Body of pancreas (tissue), 4 donors: ENCODE data around the gene ZNF469.

Experiments used
- CTCF ChIP-seq, 7 experiments: fragments of 450-650 bp in 4 of 7; fragments of 200-600 bp in 3 of 7; sonication (generic) in 3 of 7; IDR thresholded peaks; one replicate each; pipeline ENCODE4 v1.5.1; 2016 to 2019; ENCODE audit warnings: antibody characterized with exemption in 7 of 7
- POLR2A ChIP-seq, 3 donors: fragments of 450-650 bp; IDR thresholded peaks; one replicate each; pipeline ENCODE4 v1.6.1; 2016; ENCODE audit warnings: antibody characterized with exemption in 3 of 3, mild to moderate bottlenecking in 2 of 3

GRCh38 chr16:88387941-88388627 lies 5.3 kb downstream of the ZNF469 start:
- TF ChIP-seq CTCF (IDR thresholded peaks at IDR 0.05) (peak in 3 of 7 experiments; percentile 15 to 27 (median 24)), POLR2A (IDR thresholded peaks at IDR 0.05) (peak in 2 of 3 donors; percentile 55 to 72)
